Measurements from ENCODE around the gene SIPA1L2. TPM values are rescaled to one million over a fixed set of nuclear protein-coding genes. Genes with fewer than 3 reads are reported as not detected.

Gene SIPA1L2
- total RNA-seq, 2 experiments from 2014 or later = 6.2 to 13.5 TPM

- TF ChIP-seq CTCF (conservative IDR thresholded peaks at IDR 0.05; ENCODE audit: low read length) = no peak
- no peak for TF ChIP-seq EZH2phosphoT487 (IDR thresholded peaks at IDR 0.05; ENCODE audit: borderline replicate concordance, low read depth, low read length)
- Histone ChIP-seq H3K4me1 (ENCODE audit: insufficient read depth, low read length, poor library complexity, severe bottlenecking) (no peaks in the 10 kb centered on the region), H2AFZ (ENCODE audit: low read length) (no peak overlapping the region), H3K79me2 (ENCODE audit: insufficient read depth, low read depth, low read length) (no peaks in the 10 kb centered on the region), H3K27ac (ENCODE audit: low read depth, low read length, poor library complexity, severe bottlenecking) (no peak overlapping the region), H3K4me2 (ENCODE audit: low read length) (no peak overlapping the region), H4K20me1 (ENCODE audit: insufficient read depth, low read length) (no peaks in the 10 kb centered on the region), H3K36me3 (ENCODE audit: insufficient read depth, low read length) (no peaks in the 10 kb centered on the region), H3K9me2 (ENCODE audit: insufficient read depth, low read length) (no peaks in the 10 kb centered on the region), H3K9me3 (ENCODE audit: low read length) (no peaks in the 10 kb centered on the region), H3K4me3 (ENCODE audit: low read depth, low read length, poor library complexity, severe bottlenecking) (no peak overlapping the region)
- no TSS peak for BruUV-seq (replicated peaks)
- DNase-seq (ENCODE audit: low spot score) = no peak
- intact Hi-C loops (cut with micrococcal nuclease; ENCODE audit: unreplicated experiment) = no loop called here
- ChIA-PET POLR2A (no interaction called here), CTCF (ENCODE audit: unreplicated experiment) (interaction anchor here (0.6 kb wide), 1 partner anchor 18 kb away, joined by 3 read pairs; no protein-coding TSS in a partner anchor)
Measured at GRCh38 chr1:232655746-232656085, 25.8 kb upstream of the SIPA1L2 start.

GRCh38 chr1:232655028-232655745 is 25.3 kb upstream of the SIPA1L2 start:
- intact Hi-C loops (cut with micrococcal nuclease; ENCODE audit: unreplicated experiment) = no loop called here
- DNase-seq (ENCODE audit: low spot score) = no peak
- H3K36me3 ChIP-seq (ENCODE audit: insufficient read depth, low read length) = no peaks in the 10 kb centered on the region
- no peaks in the 10 kb centered on the region for H3K79me2 ChIP-seq (ENCODE audit: insufficient read depth, low read depth, low read length)
- H3K9me3 ChIP-seq (ENCODE audit: low read length) = no peaks in the 10 kb centered on the region
- CTCF ChIA-PET (ENCODE audit: unreplicated experiment) = no interaction called here
- H2AFZ ChIP-seq (ENCODE audit: low read length) = no peak overlapping the region
- H3K4me3 ChIP-seq (ENCODE audit: low read depth, low read length, poor library complexity, severe bottlenecking) = no peak overlapping the region
- H3K4me1 ChIP-seq (ENCODE audit: insufficient read depth, low read length, poor library complexity, severe bottlenecking) = no peaks in the 10 kb centered on the region
- no peak overlapping the region for H3K4me2 ChIP-seq (ENCODE audit: low read length)
- no TSS peak for BruUV-seq (replicated peaks)
- no peaks in the 10 kb centered on the region for H4K20me1 ChIP-seq (ENCODE audit: insufficient read depth, low read length)
- H3K9me2 ChIP-seq (ENCODE audit: insufficient read depth, low read length) = no peaks in the 10 kb centered on the region
- POLR2A ChIA-PET = interaction anchor here (0.5 kb wide), 1 partner anchor 385 kb away, joined by 3 read pairs; no protein-coding TSS in a partner anchor
- no peak overlapping the region for H3K27ac ChIP-seq (ENCODE audit: low read depth, low read length, poor library complexity, severe bottlenecking)
- no peak for TF ChIP-seq EZH2phosphoT487 (IDR thresholded peaks at IDR 0.05; ENCODE audit: borderline replicate concordance, low read depth, low read length)
- no peak for TF ChIP-seq CTCF (conservative IDR thresholded peaks at IDR 0.05; ENCODE audit: low read length)

- CTCF ChIA-PET (ENCODE audit: unreplicated experiment) = no interaction called here
- Histone ChIP-seq H4K20me1 (ENCODE audit: insufficient read depth, low read length) (no peaks in the 10 kb centered on the region), H2AFZ (ENCODE audit: low read length) (no peak overlapping the region), H3K4me1 (ENCODE audit: insufficient read depth, low read length, poor library complexity, severe bottlenecking) (no peaks in the 10 kb centered on the region), H3K9me3 (ENCODE audit: low read length) (no peaks in the 10 kb centered on the region), H3K79me2 (ENCODE audit: insufficient read depth, low read depth, low read length) (no peaks in the 10 kb centered on the region), H3K4me3 (ENCODE audit: low read depth, low read length, poor library complexity, severe bottlenecking) (no peak overlapping the region), H3K9me2 (ENCODE audit: insufficient read depth, low read length) (no peaks in the 10 kb centered on the region), H3K27ac (ENCODE audit: low read depth, low read length, poor library complexity, severe bottlenecking) (no peak overlapping the region), H3K36me3 (ENCODE audit: insufficient read depth, low read length) (no peaks in the 10 kb centered on the region), H3K4me2 (ENCODE audit: low read length) (no peak overlapping the region)
- TF ChIP-seq EZH2phosphoT487 (IDR thresholded peaks at IDR 0.05; ENCODE audit: borderline replicate concordance, low read depth, low read length) (no peak), CTCF (conservative IDR thresholded peaks at IDR 0.05; ENCODE audit: low read length) (no peak)
- no peak for DNase-seq (ENCODE audit: low spot score)
- BruUV-seq (replicated peaks) = no TSS peak
- POLR2A ChIA-PET = interaction anchor here (0.6 to 2.9 kb wide), 4 partner anchors 8 to 288 kb away, joined by 3 to 8 read pairs (median 4); no protein-coding TSS in a partner anchor
- intact Hi-C loops (cut with micrococcal nuclease; ENCODE audit: unreplicated experiment) = no loop called here
Measured at GRCh38 chr1:232653789-232654188, 23.9 kb upstream of the SIPA1L2 start.

All from OCI-LY7 (cell line).